ENCODE data around the gene GADD45GIP1.

Gene GADD45GIP1

GRCh38 chr19:12956446-12957388 is at the start of gene GADD45GIP1:
Gene GADD45GIP1 (minus strand): TSS chr19:12957223. CDS start chr19:12957212, 11 bp downstream.
- peak; percentile 79 for DNase-seq (ENCODE audit: low spot score)

GRCh38 chr19:13005861-13006370 is 48.9 kb upstream of the GADD45GIP1 start:
- no peak for DNase-seq (ENCODE audit: low spot score)

GRCh38 chr19:13005253-13005652 is 48.2 kb upstream of the GADD45GIP1 start:
- no peak for DNase-seq (ENCODE audit: low spot score)

GRCh38 chr19:13004273-13004672 is 47.2 kb upstream of the GADD45GIP1 start:
- no peak for DNase-seq (ENCODE audit: low spot score)

- no peak for DNase-seq (ENCODE audit: low spot score)
Measured at GRCh38 chr19:13003081-13003480, 46.1 kb upstream of the GADD45GIP1 start.

- DNase-seq (ENCODE audit: low spot score): no peak
Measured at GRCh38 chr19:13002166-13002898, 45.3 kb upstream of the GADD45GIP1 start.

- DNase-seq (ENCODE audit: low spot score): no peak
Measured at GRCh38 chr19:13001502-13002165, 44.6 kb upstream of the GADD45GIP1 start.

- DNase-seq (ENCODE audit: low spot score): no peak
Measured at GRCh38 chr19:13001166-13001501, 44.1 kb upstream of the GADD45GIP1 start.

- no peak for DNase-seq (ENCODE audit: low spot score)
Measured at GRCh38 chr19:12997967-12998940, 41.2 kb upstream of the GADD45GIP1 start.

GRCh38 chr19:12997179-12997966 is 40.4 kb upstream of the GADD45GIP1 start:
- no peak for DNase-seq (ENCODE audit: low spot score)

- DNase-seq (ENCODE audit: low spot score): no peak
Measured at GRCh38 chr19:12996406-12997094, 39.5 kb upstream of the GADD45GIP1 start.

- DNase-seq (ENCODE audit: low spot score): no peak
Measured at GRCh38 chr19:12995596-12996405, 38.8 kb upstream of the GADD45GIP1 start.

- peak; percentile 52 for DNase-seq (ENCODE audit: low spot score)
Measured at GRCh38 chr19:12994701-12995595, 37.9 kb upstream of the GADD45GIP1 start, which contains the start of gene NFIX. Gene NFIX (plus strand): TSS chr19:12995475. CDS start chr19:12995838, 363 bp downstream.

- DNase-seq (ENCODE audit: low spot score): no peak
Measured at GRCh38 chr19:12993562-12993961, 36.5 kb upstream of the GADD45GIP1 start.

- no peak for DNase-seq (ENCODE audit: low spot score)
Measured at GRCh38 chr19:12992729-12993128, 35.7 kb upstream of the GADD45GIP1 start.

GRCh38 chr19:12991296-12991695 is 34.3 kb upstream of the GADD45GIP1 start:
- no peak for DNase-seq (ENCODE audit: low spot score)

- no peak for DNase-seq (ENCODE audit: low spot score)
Measured at GRCh38 chr19:12990853-12991252, 33.8 kb upstream of the GADD45GIP1 start.

- no peak for DNase-seq (ENCODE audit: low spot score)
Measured at GRCh38 chr19:12990431-12990830, 33.4 kb upstream of the GADD45GIP1 start.

Data from hematopoietic multipotent progenitor cell treated with erythropoietin and hydrocortisone succinate and interleukin-3 and kit ligand, for 17 days (in vitro differentiated cells).